ENCODE results near the gene NUDT16L1.

NUDT16L1 gene

DNA sequence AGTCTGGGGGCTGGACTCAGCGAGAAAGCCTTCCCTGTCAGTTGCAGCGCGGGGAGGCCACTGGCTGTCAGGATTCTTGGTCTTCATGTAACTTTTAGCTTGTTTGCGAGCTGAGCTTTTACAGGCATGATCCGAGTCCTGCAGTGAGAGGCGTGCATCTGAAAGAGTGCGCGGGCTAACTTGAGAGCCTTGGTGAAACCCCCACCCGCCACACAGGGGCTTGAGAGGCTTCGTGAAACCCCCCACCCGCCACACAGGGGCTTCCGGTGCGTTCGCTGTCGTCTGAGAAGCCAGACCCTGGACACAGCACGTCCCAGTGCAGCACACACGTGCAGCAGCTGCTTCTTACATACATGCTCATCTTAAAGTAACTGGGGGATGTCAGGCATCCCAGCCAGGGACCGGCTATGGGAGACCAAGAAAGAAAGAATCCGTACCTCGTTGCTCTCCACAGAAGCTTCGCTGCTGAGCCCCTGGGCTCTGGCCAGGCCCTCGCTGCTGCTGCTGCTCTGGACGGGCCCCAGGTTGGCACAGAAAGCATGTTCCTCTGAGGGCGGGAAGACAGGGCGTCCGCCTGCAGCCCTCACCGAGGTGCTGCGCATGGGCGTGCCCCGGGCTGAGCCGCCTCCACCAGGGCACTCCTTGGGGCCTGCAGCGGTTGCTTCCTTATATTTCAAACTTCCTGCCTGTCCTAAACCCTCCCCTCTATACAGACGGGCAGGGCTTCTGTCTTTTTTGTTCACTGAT, 7.8 kb downstream of the NUDT16L1 start:
- H3K9me3 Mint-ChIP-seq = no peaks in the 10 kb centered on the region
- no peaks in the 10 kb centered on the region for H3K27me3 Mint-ChIP-seq
- DNase-seq (no peak), ATAC-seq (replicated peaks) (no peak)
- no peak overlapping the region for H3K4me3 Mint-ChIP-seq
- peaks cover 1 to 4% of the 10 kb centered on the region in 2 donors for H3K4me1 Mint-ChIP-seq
- H3K27ac Mint-ChIP-seq = no peak overlapping the region
- H3K36me3 Mint-ChIP-seq = peaks cover 28 to 34% of the 10 kb centered on the region in 2 donors

GRCh38 chr16:4701791-4702465, 8.6 kb downstream of the NUDT16L1 start:
- peaks cover 29 to 37% of the 10 kb centered on the region in 2 donors for H3K36me3 Mint-ChIP-seq

DNA sequence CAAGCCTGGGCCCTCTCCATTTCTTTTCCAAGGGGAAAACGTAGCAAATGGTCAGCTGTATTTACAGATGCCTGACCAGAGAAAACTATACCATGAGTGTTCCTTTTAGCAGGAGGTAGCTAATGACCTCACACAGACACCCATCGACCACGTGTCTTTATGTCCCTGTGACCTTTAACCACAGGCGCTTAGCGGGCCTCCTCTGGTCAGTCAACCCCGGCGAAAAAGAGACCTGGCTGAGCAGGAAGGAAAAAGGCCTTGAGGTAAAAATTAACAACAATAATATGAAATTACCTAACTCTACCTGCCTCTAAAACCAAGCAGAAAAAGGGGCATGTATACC, 9.1 kb downstream of the NUDT16L1 start:
- DNase-seq = no peak
- Mint-ChIP-seq H3K9me3 (no peaks in the 10 kb centered on the region), H3K27ac (no peak overlapping the region), H3K4me1 (peaks cover 0 to 4% of the 10 kb centered on the region in 2 donors), H3K27me3 (no peaks in the 10 kb centered on the region), H3K36me3 (peaks cover 29 to 36% of the 10 kb centered on the region in 2 donors), H3K4me3 (no peak overlapping the region)
- no peak for ATAC-seq (replicated peaks)

More at GRCh38 chr16:4701791-4702465, 8.6 kb downstream of the NUDT16L1 start:
- peaks cover 0 to 4% of the 10 kb centered on the region in 2 donors for H3K4me1 Mint-ChIP-seq
- no peak overlapping the region for H3K4me3 Mint-ChIP-seq
- no peak for DNase-seq
- no peaks in the 10 kb centered on the region for H3K27me3 Mint-ChIP-seq
- ATAC-seq (replicated peaks) = no peak
- H3K27ac Mint-ChIP-seq = no peak overlapping the region
- no peaks in the 10 kb centered on the region for H3K9me3 Mint-ChIP-seq

DNA sequence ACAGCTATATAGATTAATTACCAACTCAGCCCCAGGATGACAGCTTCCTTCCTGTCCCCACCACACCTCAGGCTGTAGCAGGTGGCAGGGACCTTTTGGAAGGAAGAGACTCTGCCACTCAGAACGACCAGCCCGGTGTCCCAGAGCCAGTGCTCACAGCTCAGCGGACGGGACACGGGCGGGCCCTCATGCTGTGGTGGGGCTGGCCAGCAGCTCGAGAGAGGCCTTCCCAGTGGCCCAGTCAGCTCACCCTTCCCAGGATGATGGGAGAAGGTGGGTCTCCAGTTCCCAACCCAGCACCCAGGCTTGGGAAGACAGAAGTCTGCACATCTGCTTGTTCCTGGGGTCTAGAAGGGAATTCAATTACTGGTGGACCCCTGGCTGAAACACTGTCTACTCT, 10.5 kb downstream of the NUDT16L1 start:
- Mint-ChIP-seq H3K4me3 (no peak overlapping the region), H3K9me3 (no peaks in the 10 kb centered on the region), H3K27me3 (no peaks in the 10 kb centered on the region), H3K36me3 (peaks cover 29 to 41% of the 10 kb centered on the region in 2 donors), H3K4me1 (peaks cover 0 to 4% of the 10 kb centered on the region in 2 donors), H3K27ac (no peak overlapping the region)
- ATAC-seq (replicated peaks) = no peak
- no peak for DNase-seq

GRCh38 chr16:4704491-4704890, 11.1 kb downstream of the NUDT16L1 start:
- peaks cover 28 to 38% of the 10 kb centered on the region in 2 donors for H3K36me3 Mint-ChIP-seq
- no peak for ATAC-seq (replicated peaks)
- no peaks in the 10 kb centered on the region for H3K9me3 Mint-ChIP-seq
- H3K27ac Mint-ChIP-seq = no peak overlapping the region
- DNase-seq = no peak
- H3K4me1 Mint-ChIP-seq = peaks cover 0 to 4% of the 10 kb centered on the region in 2 donors
- no peaks in the 10 kb centered on the region for H3K27me3 Mint-ChIP-seq
- no peak overlapping the region for H3K4me3 Mint-ChIP-seq

DNA sequence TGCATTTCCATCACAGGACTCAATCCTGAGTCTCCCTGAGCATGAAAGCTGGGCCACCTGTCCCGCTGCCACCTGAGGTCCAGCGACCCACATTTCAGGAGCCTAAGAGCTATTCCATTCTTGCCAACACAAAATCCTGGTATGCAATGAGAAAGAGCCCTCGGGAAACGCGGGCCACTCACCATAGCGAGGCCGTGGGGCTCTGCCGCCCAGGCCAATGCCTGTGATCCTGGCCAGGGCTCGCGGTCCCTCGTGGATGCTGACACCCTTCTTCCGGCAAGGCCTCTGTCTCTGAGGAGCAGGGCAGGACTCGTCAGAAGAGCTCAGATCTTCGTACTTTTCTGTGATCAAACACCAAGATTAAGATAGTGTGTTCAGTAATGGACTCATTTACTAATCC, 11.6 kb downstream of the NUDT16L1 start:
- DNase-seq = no peak
- Mint-ChIP-seq H3K4me1 (peaks cover 0 to 4% of the 10 kb centered on the region in 2 donors), H3K27me3 (no peaks in the 10 kb centered on the region), H3K27ac (no peak overlapping the region), H3K9me3 (no peaks in the 10 kb centered on the region), H3K4me3 (no peak overlapping the region), H3K36me3 (peaks cover 29 to 38% of the 10 kb centered on the region in 2 donors)
- ATAC-seq (replicated peaks) = no peak

DNA sequence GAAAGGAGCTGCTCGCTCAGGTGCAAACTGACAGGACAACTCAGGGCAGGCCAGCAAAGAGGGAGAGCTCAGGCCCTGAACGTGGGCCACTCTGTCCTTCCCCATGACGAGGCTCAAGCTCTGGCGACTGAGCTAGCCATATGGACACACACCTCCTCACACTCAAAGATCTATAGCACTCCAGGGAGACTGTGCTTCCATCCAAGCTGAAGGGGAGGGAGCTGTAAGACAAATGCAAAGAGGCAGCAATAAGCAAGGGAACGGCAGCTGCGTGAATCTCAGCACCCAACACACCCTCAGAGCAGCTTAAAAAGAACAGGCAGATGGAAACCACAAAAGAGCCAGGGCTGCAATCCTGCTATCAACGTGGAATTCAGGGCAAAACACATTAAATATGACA, 13.5 kb downstream of the NUDT16L1 start:
- H3K36me3 Mint-ChIP-seq = peaks cover 31 to 45% of the 10 kb centered on the region in 2 donors
- DNase-seq = no peak
- no peak overlapping the region for H3K27ac Mint-ChIP-seq

DNA sequence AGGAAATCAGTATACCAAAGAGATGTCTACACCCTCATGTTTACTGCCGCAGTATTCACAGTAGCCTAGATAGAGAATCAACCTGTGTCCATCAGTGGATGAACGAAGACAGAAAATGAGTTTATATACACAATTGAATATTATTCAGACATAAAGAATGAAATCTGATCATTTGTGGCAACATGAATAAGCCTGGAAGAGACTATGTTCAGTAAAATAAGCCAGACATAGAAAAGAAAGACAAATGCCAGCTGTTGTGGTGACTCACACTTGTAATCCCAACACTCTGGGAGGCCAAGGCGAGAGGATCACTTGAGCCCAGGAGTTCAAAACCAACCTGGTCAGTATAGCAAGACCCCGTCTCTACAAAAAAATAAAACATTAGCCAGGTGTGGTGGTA, 16.1 kb downstream of the NUDT16L1 start:
- ATAC-seq (replicated peaks) (no peak), DNase-seq (no peak)
- Mint-ChIP-seq H3K4me1 (no peaks in the 10 kb centered on the region), H3K9me3 (no peaks in the 10 kb centered on the region), H3K36me3 (peaks cover 41 to 57% of the 10 kb centered on the region in 2 donors), H3K4me3 (no peak overlapping the region), H3K27ac (no peak overlapping the region), H3K27me3 (no peaks in the 10 kb centered on the region)

More for the DNA sequence above, 13.5 kb downstream of the NUDT16L1 start:
- Mint-ChIP-seq H3K27me3 (no peaks in the 10 kb centered on the region), H3K4me1 (peaks cover 0 to 4% of the 10 kb centered on the region in 2 donors), H3K4me3 (no peak overlapping the region), H3K9me3 (no peaks in the 10 kb centered on the region)
- no peak for ATAC-seq (replicated peaks)

GRCh38 chr16:4713663-4714501, 20.5 kb downstream of the NUDT16L1 start:
- DNase-seq = no peak
- Mint-ChIP-seq H3K9me3 (no peaks in the 10 kb centered on the region), H3K27ac (no peak overlapping the region), H3K4me3 (no peak overlapping the region), H3K36me3 (peaks cover 26 to 46% of the 10 kb centered on the region in 2 donors), H3K27me3 (no peaks in the 10 kb centered on the region), H3K4me1 (peaks cover 0 to 7% of the 10 kb centered on the region in 2 donors)
- ATAC-seq (replicated peaks) = no peak

DNA sequence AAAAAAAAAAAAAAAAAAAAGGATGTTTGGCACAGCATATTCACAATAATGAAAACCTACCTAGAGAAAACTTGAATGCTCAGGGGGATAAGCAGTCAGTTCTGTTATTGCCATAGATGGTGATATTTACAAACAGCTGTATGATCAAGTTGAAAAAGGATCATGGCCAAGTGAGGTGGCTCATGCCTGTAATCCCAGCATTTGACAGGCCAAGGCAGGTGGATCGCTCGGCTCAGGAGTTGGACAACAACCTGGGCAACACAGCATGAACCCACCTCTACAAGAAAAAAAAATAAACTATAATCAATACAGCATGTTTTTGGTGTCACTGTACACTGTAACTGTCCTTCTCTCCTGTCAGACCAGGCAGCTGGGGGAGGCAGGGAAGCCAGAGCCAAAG, 21.6 kb downstream of the NUDT16L1 start:
- peaks cover 20 to 42% of the 10 kb centered on the region in 2 donors for H3K36me3 Mint-ChIP-seq
- DNase-seq (no peak), ATAC-seq (replicated peaks) (no peak)
- peaks cover 0 to 10% of the 10 kb centered on the region in 2 donors for H3K4me1 Mint-ChIP-seq
- H3K9me3 Mint-ChIP-seq = no peaks in the 10 kb centered on the region
- H3K27ac Mint-ChIP-seq = no peak overlapping the region
- no peaks in the 10 kb centered on the region for H3K27me3 Mint-ChIP-seq
- no peak overlapping the region for H3K4me3 Mint-ChIP-seq

- ATAC-seq (replicated peaks) (no peak), DNase-seq (no peak)
- Mint-ChIP-seq H3K9me3 (no peaks in the 10 kb centered on the region), H3K4me1 (peaks cover 0 to 10% of the 10 kb centered on the region in 2 donors), H3K36me3 (peaks cover 16 to 30% of the 10 kb centered on the region in 2 donors), H3K4me3 (no peak overlapping the region), H3K27me3 (no peaks in the 10 kb centered on the region), H3K27ac (no peak overlapping the region)
Measured at GRCh38 chr16:4718466-4718865, 25.1 kb downstream of the NUDT16L1 start.

- H3K27me3 Mint-ChIP-seq = no peaks in the 10 kb centered on the region
- H3K36me3 Mint-ChIP-seq = peaks cover 23 to 25% of the 10 kb centered on the region in 2 donors
- no peak overlapping the region for H3K4me3 Mint-ChIP-seq
- no peak for DNase-seq
- no peak for ATAC-seq (replicated peaks)
- H3K27ac Mint-ChIP-seq = no peak overlapping the region
- H3K4me1 Mint-ChIP-seq = peaks cover 0 to 10% of the 10 kb centered on the region in 2 donors
- no peaks in the 10 kb centered on the region for H3K9me3 Mint-ChIP-seq
Measured at GRCh38 chr16:4723071-4723767, 29.9 kb downstream of the NUDT16L1 start.

DNA sequence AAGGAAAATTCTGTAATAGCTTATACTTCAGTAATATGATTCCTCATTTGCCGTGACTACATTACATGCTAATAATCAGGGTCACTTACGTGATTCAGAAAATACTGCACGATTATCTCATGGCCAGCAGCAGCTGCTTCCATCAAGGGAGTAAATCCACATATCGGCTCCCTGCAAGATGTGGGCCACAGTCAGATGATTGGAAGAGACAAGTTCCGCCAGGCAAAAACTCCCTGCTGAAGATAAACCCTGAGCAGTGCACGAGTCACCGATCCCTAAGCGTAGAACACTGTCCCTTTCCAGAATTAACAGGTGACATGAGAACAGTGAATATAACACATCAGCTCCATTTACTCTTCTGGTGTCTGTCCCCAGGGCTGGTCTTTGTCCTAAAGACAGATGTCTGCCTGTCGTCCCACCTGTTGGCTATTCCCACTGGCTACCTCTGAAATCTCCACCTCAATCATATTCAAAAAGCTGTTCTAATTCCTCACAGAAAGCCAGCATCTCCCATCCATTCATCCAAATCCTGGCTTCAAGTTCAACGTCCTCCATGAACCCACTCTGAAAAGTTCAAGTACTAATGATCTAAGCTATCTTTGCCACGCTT, 31.4 kb downstream of the NUDT16L1 start:
- H3K27me3 Mint-ChIP-seq = no peaks in the 10 kb centered on the region
- no peak overlapping the region for H3K4me3 Mint-ChIP-seq
- peaks cover 30 to 32% of the 10 kb centered on the region in 2 donors for H3K36me3 Mint-ChIP-seq
- H3K27ac Mint-ChIP-seq = no peak overlapping the region
- no peaks in the 10 kb centered on the region for H3K9me3 Mint-ChIP-seq
- ATAC-seq (replicated peaks) (no peak), DNase-seq (no peak)
- H3K4me1 Mint-ChIP-seq = peaks cover 0 to 6% of the 10 kb centered on the region in 2 donors
